ENCODE measurements around the gene BAG1.

The BAG1 gene

DNA sequence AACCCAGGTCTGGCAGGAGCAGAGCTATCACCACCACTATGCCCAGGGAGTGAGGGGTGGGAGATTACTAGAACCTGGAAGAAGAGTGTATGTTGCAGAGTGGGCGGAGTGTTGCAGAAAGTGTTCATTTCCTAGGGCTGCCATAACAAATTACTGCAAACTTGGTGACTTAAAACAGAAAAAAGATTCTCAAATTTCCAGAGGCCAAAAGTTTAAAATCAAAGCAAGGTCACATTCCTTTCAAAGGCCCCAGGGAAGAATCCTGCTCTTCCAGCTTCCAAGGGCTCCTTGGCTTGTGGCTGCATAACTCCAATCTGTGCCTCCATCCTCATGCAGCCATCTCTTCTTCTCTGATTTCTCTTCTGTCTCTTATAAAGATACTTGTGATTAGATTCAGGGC is 55.1 kb downstream of the BAG1 start:
- no peak for DNase-seq

DNA sequence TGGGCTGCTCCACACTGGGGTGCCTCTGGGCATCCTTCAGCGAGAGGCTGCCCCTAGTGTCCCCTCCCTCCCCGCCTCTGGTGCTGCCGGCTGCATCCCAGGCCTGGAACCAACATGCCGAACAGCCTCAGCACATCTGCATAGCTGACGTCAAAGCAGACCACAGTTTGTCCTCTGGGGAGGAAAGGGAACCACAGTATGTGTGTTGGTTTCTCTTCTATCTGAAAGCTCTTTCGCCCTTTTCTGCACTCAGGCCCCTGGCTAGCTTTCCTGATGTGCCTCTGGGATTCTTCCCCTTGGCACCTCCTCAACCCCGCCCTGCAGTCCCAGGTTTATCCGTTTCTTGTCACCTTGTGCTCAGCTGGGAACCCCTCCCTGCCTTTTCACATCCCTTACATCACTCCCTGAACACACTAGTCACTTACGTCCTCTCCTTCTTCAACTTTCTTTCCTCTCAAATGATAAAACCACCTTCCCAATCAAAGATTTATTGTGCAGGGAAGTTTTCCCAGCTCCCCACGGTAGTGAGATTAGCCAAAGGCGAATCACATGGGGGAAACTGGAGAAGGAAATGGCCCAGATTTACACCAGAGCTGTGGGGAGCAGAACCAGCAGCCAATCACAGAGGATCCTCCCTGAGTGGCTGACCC is 61.8 kb downstream of the BAG1 start:
- DNase-seq: no peak

Measured in hematopoietic multipotent progenitor cell treated with erythropoietin and hydrocortisone succinate and interleukin-3 and kit ligand, for 8 days (in vitro differentiated cells).